ENCODE data around the gene PASK. TPM values are rescaled to one million over a fixed set of nuclear protein-coding genes. Genes with fewer than 3 reads are reported as not detected.

PASK gene
- total RNA-seq, 1 experiment from 2014 or later, result 69.3 TPM

DNA sequence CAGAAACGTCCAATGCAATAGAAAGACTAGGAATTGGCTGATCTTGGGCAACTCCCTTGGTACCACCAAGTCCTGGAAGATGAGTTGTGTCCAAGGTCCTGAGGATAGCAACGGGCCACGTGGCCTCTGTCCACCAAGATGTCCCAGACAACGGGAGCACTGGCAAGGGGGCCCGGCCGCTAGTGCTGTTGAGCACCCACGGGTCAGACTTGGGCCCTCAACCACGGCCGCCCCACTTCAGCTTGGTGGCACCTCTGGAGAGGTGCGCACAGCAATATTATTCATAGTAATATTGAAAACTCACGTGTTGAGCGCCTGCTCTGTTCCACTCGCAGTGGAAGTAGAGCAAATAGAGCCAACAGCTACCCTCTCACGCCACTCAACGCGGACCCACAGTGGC lies 19.0 kb downstream of the PASK start:
- Mint-ChIP-seq H3K4me1 (ENCODE audit: low read depth, unreplicated experiment) (no peaks in the 10 kb centered on the region), H3K9me3 (ENCODE audit: low read depth, unreplicated experiment) (no peaks in the 10 kb centered on the region), H3K27me3 (ENCODE audit: unreplicated experiment) (no peaks in the 10 kb centered on the region), H3K36me3 (ENCODE audit: insufficient read depth, unreplicated experiment) (peaks cover 5% of the 10 kb centered on the region), H3K4me3 (ENCODE audit: low read depth, unreplicated experiment) (no peak overlapping the region), H3K27ac (ENCODE audit: unreplicated experiment) (no peak overlapping the region)
- DNase-seq, result no peak
- no TSS peak for BruUV-seq (replicated peaks)
- CTCF ChIA-PET, result no interaction called here
- intact Hi-C loops (cut with micrococcal nuclease; ENCODE audit: unreplicated experiment), result no loop called here
- no peak for TF ChIP-seq CTCF (IDR thresholded peaks at IDR 0.05; ENCODE audit: unreplicated experiment)

DNA sequence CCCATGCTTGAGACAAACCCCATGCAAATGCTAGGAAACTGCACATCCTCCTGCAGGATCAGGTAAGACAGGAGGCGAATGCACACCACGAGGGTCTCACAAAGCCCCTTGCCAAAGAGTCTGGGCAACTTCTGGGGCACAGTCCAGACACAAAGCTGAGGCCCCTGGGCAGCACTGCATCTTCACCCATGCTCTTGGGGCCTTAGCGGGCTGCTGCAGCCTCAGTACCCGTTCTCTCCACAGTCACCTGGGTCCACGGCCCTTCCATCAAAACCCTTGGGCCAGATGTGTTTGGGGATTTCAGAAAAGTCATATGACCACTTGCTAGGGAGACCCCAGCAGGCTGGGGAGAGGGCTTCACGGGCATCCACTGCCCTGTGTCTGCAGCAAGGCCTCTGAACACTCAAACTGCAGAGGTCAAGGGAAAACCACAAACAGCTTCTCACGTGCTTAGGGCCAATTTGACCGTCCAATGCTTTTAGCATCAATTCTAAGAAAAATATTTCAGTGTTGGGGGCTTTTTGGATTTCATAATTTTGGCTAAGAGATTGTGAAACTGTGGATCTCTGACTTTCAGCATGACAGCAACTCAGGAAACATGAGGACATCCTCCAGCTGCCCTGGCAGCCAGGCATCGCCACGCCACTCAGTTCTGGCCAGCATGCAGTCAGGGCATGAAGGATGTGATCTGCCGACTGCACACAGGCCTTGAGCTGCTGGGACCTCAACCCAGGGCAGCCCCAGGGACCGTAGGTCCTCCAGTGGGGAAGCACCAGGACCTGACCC lies 20.0 kb downstream of the PASK start:
- H3K4me3 Mint-ChIP-seq (ENCODE audit: low read depth, unreplicated experiment), result no peak overlapping the region
- no peaks in the 10 kb centered on the region for H3K27me3 Mint-ChIP-seq (ENCODE audit: unreplicated experiment)
- no peaks in the 10 kb centered on the region for H3K4me1 Mint-ChIP-seq (ENCODE audit: low read depth, unreplicated experiment)
- CTCF ChIA-PET, result no interaction called here
- no peaks in the 10 kb centered on the region for H3K9me3 Mint-ChIP-seq (ENCODE audit: low read depth, unreplicated experiment)
- no peak for DNase-seq
- intact Hi-C loops (cut with micrococcal nuclease; ENCODE audit: unreplicated experiment), result no loop called here
- peaks cover 5% of the 10 kb centered on the region for H3K36me3 Mint-ChIP-seq (ENCODE audit: insufficient read depth, unreplicated experiment)
- BruUV-seq (replicated peaks), result no TSS peak
- no peak for TF ChIP-seq CTCF (IDR thresholded peaks at IDR 0.05; ENCODE audit: unreplicated experiment)
- H3K27ac Mint-ChIP-seq (ENCODE audit: unreplicated experiment), result no peak overlapping the region

DNA sequence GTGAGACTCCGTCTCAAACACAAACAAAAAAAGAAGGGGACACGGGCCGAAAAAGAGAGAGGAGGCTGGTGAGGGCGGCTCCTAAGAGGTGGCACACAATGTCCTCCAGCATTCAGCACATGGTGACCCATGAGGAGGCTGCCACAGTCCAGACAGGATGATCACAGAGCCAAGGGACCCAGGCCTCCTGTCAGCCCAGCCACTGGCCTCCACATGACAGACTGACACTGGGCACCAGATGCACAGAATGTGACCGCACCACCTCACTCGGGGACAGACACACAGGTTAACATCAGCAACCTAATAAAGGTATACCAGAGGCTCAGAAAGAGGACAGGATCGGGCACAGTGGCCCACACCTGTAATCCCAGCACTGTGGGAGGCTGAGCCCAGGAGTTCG lies 21.0 kb downstream of the PASK start:
- peaks cover 5% of the 10 kb centered on the region for H3K36me3 Mint-ChIP-seq (ENCODE audit: insufficient read depth, unreplicated experiment)
- no peaks in the 10 kb centered on the region for H3K4me1 Mint-ChIP-seq (ENCODE audit: low read depth, unreplicated experiment)
- H3K27ac Mint-ChIP-seq (ENCODE audit: unreplicated experiment), result no peak overlapping the region
- H3K9me3 Mint-ChIP-seq (ENCODE audit: low read depth, unreplicated experiment), result no peaks in the 10 kb centered on the region
- TF ChIP-seq CTCF (IDR thresholded peaks at IDR 0.05; ENCODE audit: unreplicated experiment), result no peak
- no peak for DNase-seq
- no peaks in the 10 kb centered on the region for H3K27me3 Mint-ChIP-seq (ENCODE audit: unreplicated experiment)
- no peak overlapping the region for H3K4me3 Mint-ChIP-seq (ENCODE audit: low read depth, unreplicated experiment)
- no TSS peak for BruUV-seq (replicated peaks)
- intact Hi-C loops (cut with micrococcal nuclease; ENCODE audit: unreplicated experiment), result no loop called here
- CTCF ChIA-PET, result no interaction called here

GRCh38 chr2:241126771-241127202 lies 22.5 kb downstream of the PASK start:
- Mint-ChIP-seq H3K4me3 (ENCODE audit: low read depth, unreplicated experiment) (no peak overlapping the region), H3K9me3 (ENCODE audit: low read depth, unreplicated experiment) (no peaks in the 10 kb centered on the region), H3K36me3 (ENCODE audit: insufficient read depth, unreplicated experiment) (peaks cover 13% of the 10 kb centered on the region), H3K27ac (ENCODE audit: unreplicated experiment) (no peak overlapping the region), H3K4me1 (ENCODE audit: low read depth, unreplicated experiment) (no peaks in the 10 kb centered on the region), H3K27me3 (ENCODE audit: unreplicated experiment) (no peaks in the 10 kb centered on the region)
- intact Hi-C loops (cut with micrococcal nuclease; ENCODE audit: unreplicated experiment), result no loop called here
- CTCF ChIA-PET, result no interaction called here
- no peak for DNase-seq
- TF ChIP-seq CTCF (IDR thresholded peaks at IDR 0.05; ENCODE audit: unreplicated experiment), result no peak
- BruUV-seq (replicated peaks), result no TSS peak

Measured in Calu3 (cell line).